Breast epithelium (tissue), 3 donors: ENCODE results near the gene POLQ.

ENCODE experiments used
- CTCF ChIP-seq, 3 donors: fragments of 450-650 bp; IDR thresholded peaks; one replicate each; pipeline ENCODE4 v1.5.1; 2016 to 2017; ENCODE audit warnings: antibody characterized with exemption in 3 of 3, mild to moderate bottlenecking in 3 of 3, moderate library complexity in 3 of 3
- POLR2A ChIP-seq: fragments of 450-650 bp; IDR thresholded peaks from one replicate; pipeline ENCODE4 v1.6.1; 2016; ENCODE audit warnings: antibody characterized with exemption, mild to moderate bottlenecking, moderate library complexity
- POLR2AphosphoS5 ChIP-seq, 3 donors: sonication (generic); formaldehyde crosslinking; IDR thresholded peaks; one replicate each; pipeline ENCODE4 v1.6.1; 2017; ENCODE audit warnings: antibody characterized with exemption in 3 of 3

DNA sequence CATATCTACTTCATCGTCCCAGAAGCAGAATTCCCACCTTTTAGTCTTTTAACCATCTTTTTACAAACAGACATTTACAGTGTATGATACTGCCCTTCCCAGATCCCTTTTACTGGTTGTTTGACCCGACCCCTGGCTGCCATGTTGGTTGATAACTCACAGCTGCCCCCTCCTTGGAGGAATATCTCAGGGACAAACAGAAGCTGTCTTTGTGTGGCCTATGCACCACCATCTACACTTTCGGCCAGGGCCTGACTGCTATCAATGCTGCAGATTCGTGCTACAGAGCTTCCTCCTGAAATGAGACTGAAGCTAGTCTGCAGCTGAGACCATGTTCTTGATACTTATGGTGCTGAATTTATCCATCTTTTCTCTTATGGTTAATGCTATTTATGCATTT lies 6.6 kb upstream of the POLQ start:
- TF ChIP-seq CTCF (IDR thresholded peaks at IDR 0.05) = no peak
- no peak for TF ChIP-seq POLR2A
- no peak for TF ChIP-seq POLR2AphosphoS5 (IDR thresholded peaks at IDR 0.05)
